WERI-Rb-1 (cell line): ENCODE results near the gene LYST.
"Not testable (repeated sequence)": the region's sequence is repeated elsewhere in the genome, so short reads cannot be mapped to it uniquely, and the experiment has no call there.

Experiments used
- DNase-seq: peaks from one replicate; pipeline ENCODE4 v3.0.0-alpha.2; 2020
- H3K27ac ChIP-seq: fragments of 250-450 bp; sonication (Bioruptor Pico); 2 replicates; pipeline ENCODE4 v1.5.1; 2020; ENCODE audit warnings: mild to moderate bottlenecking, moderate library complexity
- H3K27me3 ChIP-seq: fragments of 250-450 bp; sonication (Bioruptor Pico); 2 replicates; pipeline ENCODE4 v1.5.1; 2021; ENCODE audit warnings: mild to moderate bottlenecking, low read depth, moderate library complexity; ENCODE audit not compliant: insufficient read depth, severe bottlenecking
- H3K36me3 ChIP-seq: fragments of 250-450 bp; sonication (Bioruptor Pico); 2 replicates; pipeline ENCODE4 v1.5.1; 2020; ENCODE audit warnings: mild to moderate bottlenecking, moderate library complexity
- H3K4me3 ChIP-seq: 2 replicates; pipeline ENCODE4 v1.5.1; 2011; ENCODE audit warnings: low read depth, mild to moderate bottlenecking, control low read depth, low read length
- H3K9me3 ChIP-seq: fragments of 250-450 bp; sonication (Bioruptor Pico); 2 replicates; pipeline ENCODE4 v1.5.1; 2021; ENCODE audit warnings: mild to moderate bottlenecking, moderate library complexity; ENCODE audit not compliant: severe bottlenecking
- CTCF ChIP-seq: IDR thresholded peaks from 2 replicates; pipeline ENCODE4 v1.5.1; 2011; ENCODE audit warnings: low read depth, mild to moderate bottlenecking, control low read depth, inconsistent platforms, low read length

The LYST gene

GRCh38 chr1:235650341-235651169 is 216.2 kb downstream of the LYST start:
- TF ChIP-seq CTCF, result no peak
- Histone ChIP-seq H3K27me3 (no peaks in the 10 kb centered on the region), H3K4me3 (peak overlapping the region; percentile 88), H3K9me3 (no peaks in the 10 kb centered on the region), H3K36me3 (peaks cover 9% of the 10 kb centered on the region), H3K27ac (peak overlapping the region; percentile 86)
- DNase-seq, result peak; percentile 78

GRCh38 chr1:235649368-235650163 is 217.1 kb downstream of the LYST start, which contains the start of gene GNG4:
TSS of gene GNG4 (minus strand) at chr1:235649784. CDS start at chr1:235583838, 65,946 bp downstream.
- Histone ChIP-seq H3K4me3 (peak within 1 kb of the TSS; percentile 99), H3K27me3 (no peaks in the 10 kb centered on the region), H3K27ac (peak within 1 kb of the TSS; percentile 97), H3K9me3 (no peaks in the 10 kb centered on the region), H3K36me3 (peaks cover 11% of the 10 kb centered on the region)
- peak; percentile 82 for DNase-seq
- no peak for TF ChIP-seq CTCF

- no peak for TF ChIP-seq CTCF
- peak; percentile 55 for DNase-seq
- Histone ChIP-seq H3K4me3 (peak overlapping the region; percentile 99), H3K36me3 (peaks cover 14% of the 10 kb centered on the region), H3K27ac (peak overlapping the region; percentile 97), H3K27me3 (no peaks in the 10 kb centered on the region), H3K9me3 (no peaks in the 10 kb centered on the region)
Measured at GRCh38 chr1:235648954-235649367, 217.7 kb downstream of the LYST start.

- no peaks in the 10 kb centered on the region for H3K27me3 ChIP-seq
Measured at GRCh38 chr1:235648407-235648907, 218.2 kb downstream of the LYST start.

GRCh38 chr1:235647537-235647936 is 219.2 kb downstream of the LYST start:
- not testable (repeated sequence) for H3K27me3 ChIP-seq, H3K4me3 ChIP-seq, H3K9me3 ChIP-seq

More at GRCh38 chr1:235648407-235648907, 218.2 kb downstream of the LYST start:
- TF ChIP-seq CTCF, result no peak
- DNase-seq, result peak; percentile 43
- peaks cover 14% of the 10 kb centered on the region for H3K36me3 ChIP-seq
- H3K27ac ChIP-seq, result peak overlapping the region; percentile 97
- H3K4me3 ChIP-seq, result peak overlapping the region; percentile 99
- no peaks in the 10 kb centered on the region for H3K9me3 ChIP-seq

GRCh38 chr1:235646463-235646862 is 220.2 kb downstream of the LYST start:
- Histone ChIP-seq H3K9me3 (no peaks in the 10 kb centered on the region), H3K4me3 (no peak overlapping the region), H3K36me3 (peaks cover 19% of the 10 kb centered on the region), H3K27ac (no peak overlapping the region), H3K27me3 (no peaks in the 10 kb centered on the region)
- DNase-seq, result no peak
- TF ChIP-seq CTCF, result no peak

More at GRCh38 chr1:235647537-235647936, 219.2 kb downstream of the LYST start:
- H3K27ac ChIP-seq, DNase-seq: not testable (repeated sequence)
- peaks cover 14% of the 10 kb centered on the region for H3K36me3 ChIP-seq
